GM23338 (cell line): ENCODE data around the gene AIG1. TPM values are rescaled to one million over a fixed set of nuclear protein-coding genes. Genes with fewer than 3 reads are reported as not detected.

ENCODE experiments used
- ATAC-seq: fragments of 200-7000 bp; cut with Tn5 transposase; 3 replicates; pipeline ENCODE4 v1.9.1; 2020
- DNase-seq: peaks from one replicate; pipeline ENCODE4 v3.0.0-alpha.2; 2015; ENCODE audit warnings: low spot score
- H2AFZ ChIP-seq: fragments of 200-600 bp; sonication (generic); 2 replicates; pipeline ENCODE4 v1.8.0; 2016; ENCODE audit warnings: antibody characterized with exemption, mild to moderate bottlenecking, moderate library complexity
- H3F3A ChIP-seq: fragments of 200-600 bp; sonication (generic); replicated peaks from 2 replicates; pipeline ENCODE4 v1.8.0; 2017; ENCODE audit warnings: antibody characterized with exemption, mixed run types, low read depth
- H3K27ac ChIP-seq: fragments of 200-600 bp; sonication (generic); 2 replicates; pipeline ENCODE4 v1.6.1; 2016; ENCODE audit warnings: low read depth
- H3K27me3 ChIP-seq: fragments of 200-600 bp; sonication (generic); 2 replicates; pipeline ENCODE4 v1.8.0; 2016; ENCODE audit warnings: mild to moderate bottlenecking, mixed run types, moderate library complexity; ENCODE audit not compliant: insufficient read depth
- H3K36me3 ChIP-seq: fragments of 200-600 bp; sonication (generic); 2 replicates; pipeline ENCODE4 v1.8.0; 2016; ENCODE audit warnings: mild to moderate bottlenecking; ENCODE audit not compliant: insufficient read depth
- H3K4me1 ChIP-seq: fragments of 200-600 bp; sonication (generic); 2 replicates; pipeline ENCODE4 v1.8.0; 2016; ENCODE audit warnings: mild to moderate bottlenecking, moderate library complexity; ENCODE audit not compliant: insufficient read depth
- H3K4me2 ChIP-seq: fragments of 200-600 bp; sonication (generic); 2 replicates; pipeline ENCODE4 v1.7.1; 2017; ENCODE audit warnings: mixed run types
- H3K4me3 ChIP-seq: fragments of 200-600 bp; sonication (generic); 2 replicates; pipeline ENCODE4 v1.6.1; 2016; ENCODE audit warnings: mixed run types
- H3K79me2 ChIP-seq: fragments of 200-600 bp; sonication (generic); replicated peaks from 2 replicates; pipeline ENCODE4 v1.8.0; 2017; ENCODE audit warnings: mild to moderate bottlenecking; ENCODE audit not compliant: insufficient read depth
- H3K9me2 ChIP-seq: fragments of 200-600 bp; sonication (generic); 2 replicates; pipeline ENCODE4 v1.8.0; 2017; ENCODE audit not compliant: insufficient read depth
- H4K20me1 ChIP-seq: fragments of 200-600 bp; sonication (generic); replicated peaks from 2 replicates; pipeline ENCODE4 v1.8.0; 2017; ENCODE audit warnings: mild to moderate bottlenecking; ENCODE audit not compliant: insufficient read depth
- H3K27ac Mint-ChIP-seq: 2 replicates; pipeline ENCODE4 v1.8.0; 2020; ENCODE audit warnings: inconsistent platforms, mild to moderate bottlenecking, moderate library complexity, mixed read lengths
- H3K27me3 Mint-ChIP-seq: 3 replicates; pipeline ENCODE4 v1.8.0; 2022; ENCODE audit warnings: low read depth, mild to moderate bottlenecking, moderate library complexity, mixed read lengths, inconsistent platforms; ENCODE audit not compliant: insufficient read depth, poor library complexity
- H3K36me3 Mint-ChIP-seq: 3 replicates; pipeline ENCODE4 v1.8.0; 2021; ENCODE audit warnings: low read depth, mild to moderate bottlenecking, inconsistent platforms, moderate library complexity, mixed read lengths
- H3K4me1 Mint-ChIP-seq: 3 replicates; pipeline ENCODE4 v1.8.0; 2020; ENCODE audit warnings: mild to moderate bottlenecking, inconsistent platforms, mixed read lengths
- H3K4me3 Mint-ChIP-seq: 3 replicates; pipeline ENCODE4 v1.8.0; 2021; ENCODE audit warnings: moderate library complexity, mild to moderate bottlenecking, inconsistent platforms, mixed read lengths
- H3K9me3 Mint-ChIP-seq: 3 replicates; pipeline ENCODE4 v1.8.0; 2020; ENCODE audit warnings: moderate library complexity, mild to moderate bottlenecking, inconsistent platforms, mixed read lengths
- CREB1 ChIP-seq: fragments of 250-450 bp; sonication (Bioruptor Pico); IDR thresholded peaks from 2 replicates; pipeline ENCODE4 v1.5.0; 2020; ENCODE audit warnings: low read depth, mild to moderate bottlenecking, moderate library complexity
- EZH2 ChIP-seq: fragments of 200-600 bp; sonication (generic); IDR thresholded peaks from one replicate; pipeline ENCODE4 v1.8.0; 2017; ENCODE audit warnings: antibody characterized with exemption, mild to moderate bottlenecking, low read depth; ENCODE audit not compliant: unreplicated experiment
- EZH2phosphoT487 ChIP-seq: fragments of 200-600 bp; sonication (generic); IDR thresholded peaks from one replicate; pipeline ENCODE4 v1.8.1; 2018; ENCODE audit warnings: antibody characterized with exemption; ENCODE audit not compliant: unreplicated experiment
- NANOG ChIP-seq: IDR thresholded peaks from 2 replicates; pipeline ENCODE4 v1.6.1; 2016; ENCODE audit warnings: antibody characterized with exemption, borderline replicate concordance
- POLR2AphosphoS5 ChIP-seq: IDR thresholded peaks from 2 replicates; pipeline ENCODE4 v1.6.1; 2016; ENCODE audit warnings: antibody characterized with exemption, low read depth
- ZNF114 ChIP-seq: fragments of 250-450 bp; sonication (Bioruptor Pico); IDR thresholded peaks from 2 replicates; pipeline ENCODE4 v1.5.0; 2020; ENCODE audit warnings: mild to moderate bottlenecking, moderate library complexity
- ZNF331 ChIP-seq: fragments of 250-450 bp; sonication (Bioruptor Pico); IDR thresholded peaks from 2 replicates; pipeline ENCODE4 v1.5.0; 2020; ENCODE audit warnings: low read depth, mild to moderate bottlenecking, moderate library complexity
- polyA plus RNA-seq: library from polyadenylated mRNA; unstranded; fragments of >200 nt; fragmentation: Nextera tagmentation; extraction: Ambion mirVana; gene quantifications from 2 replicates; pipeline ENCODE4 v1.2.1, GENCODE V29; 2016
- total RNA-seq: library from RNA; depleted of rRNA; stranded (reverse); fragments of >200 nt; shearing (Covaris generic); gene quantifications from 2 replicates; pipeline ENCODE4 v1.2.3, GENCODE V29; 2014
- TF ChIP-seq, protein P1 (sequence below): fragments of 250-450 bp; sonication (Bioruptor Pico); IDR thresholded peaks from 2 replicates; pipeline ENCODE4 v1.5.0; 2020; ENCODE audit warnings: mild to moderate bottlenecking, moderate library complexity
- TF ChIP-seq, protein P2 (sequence below): IDR thresholded peaks from one replicate; pipeline ENCODE4 v1.6.1; 2018; ENCODE audit warnings: antibody characterized with exemption; ENCODE audit not compliant: unreplicated experiment

The AIG1 gene
- total and polyA plus RNA-seq, 2 experiments from 2014 or later: 65.2 to 88.4 TPM

DNA sequence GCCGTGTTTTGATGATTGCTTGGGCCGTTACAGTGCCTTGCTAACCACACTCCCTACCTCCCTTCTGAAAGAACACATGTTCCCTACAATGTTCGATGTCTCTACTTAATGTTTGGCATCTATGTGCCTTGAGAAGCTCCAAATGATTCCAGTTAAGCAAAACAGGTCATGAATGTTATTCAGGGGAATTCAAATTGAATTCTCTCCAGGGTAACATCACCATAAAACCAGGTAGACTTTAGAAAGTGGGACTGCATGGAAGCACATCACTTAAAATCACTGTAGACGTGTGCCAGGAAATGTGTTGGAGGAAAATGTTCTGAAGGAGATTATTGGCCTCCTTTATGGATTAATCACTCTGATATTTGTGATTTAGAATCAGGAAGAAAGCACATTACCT, 261.7 kb downstream of the AIG1 start (continued):
- TF ChIP-seq, protein P1, sequence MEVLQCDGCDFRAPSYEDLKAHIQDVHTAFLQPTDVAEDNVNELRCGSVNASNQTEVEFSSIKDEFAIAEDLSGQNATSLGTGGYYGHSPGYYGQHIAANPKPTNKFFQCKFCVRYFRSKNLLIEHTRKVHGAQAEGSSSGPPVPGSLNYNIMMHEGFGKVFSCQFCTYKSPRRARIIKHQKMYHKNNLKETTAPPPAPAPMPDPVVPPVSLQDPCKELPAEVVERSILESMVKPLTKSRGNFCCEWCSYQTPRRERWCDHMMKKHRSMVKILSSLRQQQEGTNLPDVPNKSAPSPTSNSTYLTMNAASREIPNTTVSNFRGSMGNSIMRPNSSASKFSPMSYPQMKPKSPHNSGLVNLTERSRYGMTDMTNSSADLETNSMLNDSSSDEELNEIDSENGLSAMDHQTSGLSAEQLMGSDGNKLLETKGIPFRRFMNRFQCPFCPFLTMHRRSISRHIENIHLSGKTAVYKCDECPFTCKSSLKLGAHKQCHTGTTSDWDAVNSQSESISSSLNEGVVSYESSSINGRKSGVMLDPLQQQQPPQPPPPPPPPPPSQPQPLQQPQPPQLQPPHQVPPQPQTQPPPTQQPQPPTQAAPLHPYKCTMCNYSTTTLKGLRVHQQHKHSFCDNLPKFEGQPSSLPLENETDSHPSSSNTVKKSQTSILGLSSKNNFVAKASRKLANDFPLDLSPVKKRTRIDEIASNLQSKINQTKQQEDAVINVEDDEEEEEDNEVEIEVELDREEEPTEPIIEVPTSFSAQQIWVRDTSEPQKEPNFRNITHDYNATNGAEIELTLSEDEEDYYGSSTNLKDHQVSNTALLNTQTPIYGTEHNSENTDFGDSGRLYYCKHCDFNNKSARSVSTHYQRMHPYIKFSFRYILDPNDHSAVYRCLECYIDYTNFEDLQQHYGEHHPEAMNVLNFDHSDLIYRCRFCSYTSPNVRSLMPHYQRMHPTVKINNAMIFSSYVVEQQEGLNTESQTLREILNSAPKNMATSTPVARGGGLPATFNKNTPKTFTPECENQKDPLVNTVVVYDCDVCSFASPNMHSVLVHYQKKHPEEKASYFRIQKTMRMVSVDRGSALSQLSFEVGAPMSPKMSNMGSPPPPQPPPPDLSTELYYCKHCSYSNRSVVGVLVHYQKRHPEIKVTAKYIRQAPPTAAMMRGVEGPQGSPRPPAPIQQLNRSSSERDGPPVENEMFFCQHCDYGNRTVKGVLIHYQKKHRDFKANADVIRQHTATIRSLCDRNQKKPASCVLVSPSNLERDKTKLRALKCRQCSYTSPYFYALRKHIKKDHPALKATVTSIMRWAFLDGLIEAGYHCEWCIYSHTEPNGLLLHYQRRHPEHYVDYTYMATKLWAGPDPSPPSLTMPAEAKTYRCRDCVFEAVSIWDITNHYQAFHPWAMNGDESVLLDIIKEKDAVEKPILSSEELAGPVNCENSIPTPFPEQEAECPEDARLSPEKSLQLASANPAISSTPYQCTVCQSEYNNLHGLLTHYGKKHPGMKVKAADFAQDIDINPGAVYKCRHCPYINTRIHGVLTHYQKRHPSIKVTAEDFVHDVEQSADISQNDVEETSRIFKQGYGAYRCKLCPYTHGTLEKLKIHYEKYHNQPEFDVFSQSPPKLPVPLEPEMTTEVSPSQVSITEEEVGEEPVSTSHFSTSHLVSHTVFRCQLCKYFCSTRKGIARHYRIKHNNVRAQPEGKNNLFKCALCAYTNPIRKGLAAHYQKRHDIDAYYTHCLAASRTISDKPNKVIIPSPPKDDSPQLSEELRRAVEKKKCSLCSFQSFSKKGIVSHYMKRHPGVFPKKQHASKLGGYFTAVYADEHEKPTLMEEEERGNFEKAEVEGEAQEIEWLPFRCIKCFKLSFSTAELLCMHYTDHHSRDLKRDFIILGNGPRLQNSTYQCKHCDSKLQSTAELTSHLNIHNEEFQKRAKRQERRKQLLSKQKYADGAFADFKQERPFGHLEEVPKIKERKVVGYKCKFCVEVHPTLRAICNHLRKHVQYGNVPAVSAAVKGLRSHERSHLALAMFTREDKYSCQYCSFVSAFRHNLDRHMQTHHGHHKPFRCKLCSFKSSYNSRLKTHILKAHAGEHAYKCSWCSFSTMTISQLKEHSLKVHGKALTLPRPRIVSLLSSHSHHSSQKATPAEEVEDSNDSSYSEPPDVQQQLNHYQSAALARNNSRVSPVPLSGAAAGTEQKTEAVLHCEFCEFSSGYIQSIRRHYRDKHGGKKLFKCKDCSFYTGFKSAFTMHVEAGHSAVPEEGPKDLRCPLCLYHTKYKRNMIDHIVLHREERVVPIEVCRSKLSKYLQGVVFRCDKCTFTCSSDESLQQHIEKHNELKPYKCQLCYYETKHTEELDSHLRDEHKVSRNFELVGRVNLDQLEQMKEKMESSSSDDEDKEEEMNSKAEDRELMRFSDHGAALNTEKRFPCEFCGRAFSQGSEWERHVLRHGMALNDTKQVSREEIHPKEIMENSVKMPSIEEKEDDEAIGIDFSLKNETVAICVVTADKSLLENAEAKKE: no peak
- TF ChIP-seq EZH2phosphoT487: no peak

DNA sequence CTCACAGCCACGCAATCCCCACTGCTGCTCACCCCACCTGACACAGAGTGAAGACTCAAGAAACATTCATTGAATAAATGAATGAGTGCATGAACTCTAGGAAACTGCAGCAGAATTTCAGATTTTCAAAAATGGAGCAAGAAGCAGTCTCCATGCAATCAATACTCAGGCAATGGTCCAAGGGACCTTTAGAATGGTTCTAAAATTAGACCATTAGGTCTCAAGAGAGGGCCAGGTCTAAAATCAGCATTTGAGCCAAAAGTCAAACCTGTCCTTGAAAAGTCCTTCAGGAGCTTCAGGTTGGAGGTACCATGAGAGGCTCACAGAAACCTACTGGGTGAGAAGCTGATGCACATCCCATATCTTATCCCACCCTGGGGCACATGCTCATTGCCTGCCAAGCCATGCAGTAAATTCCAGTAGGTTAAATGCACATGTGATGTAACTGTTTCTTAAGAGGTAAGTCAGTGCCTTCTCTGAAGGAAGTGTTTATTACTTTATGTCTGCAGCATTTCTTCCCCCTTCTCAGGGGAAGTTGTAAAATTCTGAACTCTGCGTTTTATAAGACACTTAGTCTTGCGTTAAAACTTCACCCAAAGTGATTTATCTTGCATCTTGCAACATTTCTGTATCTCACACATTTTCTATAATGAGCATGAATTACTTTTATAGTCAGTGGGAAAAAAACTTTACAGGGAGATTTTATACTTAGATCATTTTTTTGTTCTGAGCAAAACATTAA, 263.2 kb downstream of the AIG1 start:
- Mint-ChIP-seq H3K36me3 (no peaks in the 10 kb centered on the region), H3K9me3 (peaks cover under 1% of the 10 kb centered on the region; the same call in 1 of the 3 replicates), H3K27me3 (no peaks in the 10 kb centered on the region), H3K4me3 (no peak overlapping the region), H3K4me1 (no peaks in the 10 kb centered on the region), H3K27ac (no peak overlapping the region)
- Histone ChIP-seq H4K20me1 (no peaks in the 10 kb centered on the region), H3K27ac (no peak overlapping the region), H3K4me2 (no peak overlapping the region), H3K9me2 (0 out of 2 replicates have a peak, but pooled peaks cover 8% of the 10 kb centered on the region), H3K4me1 (no peaks in the 10 kb centered on the region), H3F3A (no peaks in the 10 kb centered on the region), H3K36me3 (no peaks in the 10 kb centered on the region), H2AFZ (no peak overlapping the region), H3K79me2 (no peaks in the 10 kb centered on the region), H3K4me3 (no peak overlapping the region), H3K27me3 (no peaks in the 10 kb centered on the region)
- no peak for DNase-seq
- ATAC-seq: no peak
- no peak for TF ChIP-seq ZNF114
- no peak for TF ChIP-seq POLR2AphosphoS5
- TF ChIP-seq ZNF331 (CRISPR knock-in tag): no peak
- TF ChIP-seq EZH2phosphoT487: no peak
- TF ChIP-seq, protein P2, sequence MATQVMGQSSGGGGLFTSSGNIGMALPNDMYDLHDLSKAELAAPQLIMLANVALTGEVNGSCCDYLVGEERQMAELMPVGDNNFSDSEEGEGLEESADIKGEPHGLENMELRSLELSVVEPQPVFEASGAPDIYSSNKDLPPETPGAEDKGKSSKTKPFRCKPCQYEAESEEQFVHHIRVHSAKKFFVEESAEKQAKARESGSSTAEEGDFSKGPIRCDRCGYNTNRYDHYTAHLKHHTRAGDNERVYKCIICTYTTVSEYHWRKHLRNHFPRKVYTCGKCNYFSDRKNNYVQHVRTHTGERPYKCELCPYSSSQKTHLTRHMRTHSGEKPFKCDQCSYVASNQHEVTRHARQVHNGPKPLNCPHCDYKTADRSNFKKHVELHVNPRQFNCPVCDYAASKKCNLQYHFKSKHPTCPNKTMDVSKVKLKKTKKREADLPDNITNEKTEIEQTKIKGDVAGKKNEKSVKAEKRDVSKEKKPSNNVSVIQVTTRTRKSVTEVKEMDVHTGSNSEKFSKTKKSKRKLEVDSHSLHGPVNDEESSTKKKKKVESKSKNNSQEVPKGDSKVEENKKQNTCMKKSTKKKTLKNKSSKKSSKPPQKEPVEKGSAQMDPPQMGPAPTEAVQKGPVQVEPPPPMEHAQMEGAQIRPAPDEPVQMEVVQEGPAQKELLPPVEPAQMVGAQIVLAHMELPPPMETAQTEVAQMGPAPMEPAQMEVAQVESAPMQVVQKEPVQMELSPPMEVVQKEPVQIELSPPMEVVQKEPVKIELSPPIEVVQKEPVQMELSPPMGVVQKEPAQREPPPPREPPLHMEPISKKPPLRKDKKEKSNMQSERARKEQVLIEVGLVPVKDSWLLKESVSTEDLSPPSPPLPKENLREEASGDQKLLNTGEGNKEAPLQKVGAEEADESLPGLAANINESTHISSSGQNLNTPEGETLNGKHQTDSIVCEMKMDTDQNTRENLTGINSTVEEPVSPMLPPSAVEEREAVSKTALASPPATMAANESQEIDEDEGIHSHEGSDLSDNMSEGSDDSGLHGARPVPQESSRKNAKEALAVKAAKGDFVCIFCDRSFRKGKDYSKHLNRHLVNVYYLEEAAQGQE: no peak
- no peak for TF ChIP-seq CREB1 (CRISPR knock-in tag)
- TF ChIP-seq NANOG: no peak
- no peak for TF ChIP-seq EZH2
